ENCODE data around the gene PHLDA2.

The PHLDA2 gene

GRCh38 chr11:2929950-2930703, 907 bp upstream of the PHLDA2 start:
- peak overlapping the region; percentile 27 for H2AK5ac ChIP-seq (ENCODE audit: low read length)
- no peak overlapping the region for H3K4ac ChIP-seq (ENCODE audit: low read depth, low read length)
- peak; percentile 22 to 53 for DNase-seq
- peak overlapping the region; percentile 12 for H3K27ac ChIP-seq (ENCODE audit: low read depth, low read length)
- peak overlapping the region; percentile 84 for H2BK12ac ChIP-seq (ENCODE audit: low read length)
- no peak overlapping the region for H3K4me3 ChIP-seq (ENCODE audit: low read depth, low read length)
- peak overlapping the region; percentile 31 for H4K91ac ChIP-seq (ENCODE audit: low read depth, low read length)
- H3K23ac ChIP-seq (ENCODE audit: low read length), result no peak overlapping the region
- H3K9me3 ChIP-seq (ENCODE audit: insufficient read depth, low read depth, low read length), result peaks cover 14% of the 10 kb centered on the region
- peak overlapping the region; percentile 64 for H4K12ac ChIP-seq (ENCODE audit: low read depth, low read length)
- peak overlapping the region; percentile 24 for H3K14ac ChIP-seq (ENCODE audit: low read length)
- peaks cover 15 to 29% of the 10 kb centered on the region in 2 experiments for H3K4me1 ChIP-seq (ENCODE audit: control insufficient read depth in 1 of 2, insufficient read depth in 2 of 2, low read length in 2 of 2)
- peaks cover 36% of the 10 kb centered on the region for H3K27me3 ChIP-seq (ENCODE audit: insufficient read depth, low read length)
- H2AFZ ChIP-seq (ENCODE audit: insufficient read depth, low read length, poor library complexity), result peak overlapping the region; percentile 8
- no CpG with 5 or more reads among the region's 47 CpGs for WGBS (ENCODE audit: extremely low coverage, insufficient coverage, insufficient read length)
- no peaks in the 10 kb centered on the region for H3K36me3 ChIP-seq (ENCODE audit: control insufficient read depth in 1 of 2, insufficient read depth in 2 of 2, low read length in 2 of 2)
- no peak overlapping the region for H2BK5ac ChIP-seq (ENCODE audit: low read depth, low read length, poor library complexity)
- peak overlapping the region; percentile 23 for H2BK120ac ChIP-seq (ENCODE audit: insufficient read depth, low read length, poor library complexity)
- H4K8ac ChIP-seq (ENCODE audit: low read depth, low read length), result peak overlapping the region; percentile 74
- peak overlapping the region; percentile 48 for H3K18ac ChIP-seq (ENCODE audit: low read length)
- no peak overlapping the region for H3K9ac ChIP-seq (ENCODE audit: low read length)
- peaks cover 5% of the 10 kb centered on the region for H3K79me1 ChIP-seq (ENCODE audit: low read length)
- H3K4me2 ChIP-seq (ENCODE audit: low read length), result peak overlapping the region; percentile 60
- no peaks in the 10 kb centered on the region for H3K79me2 ChIP-seq (ENCODE audit: control insufficient read depth, insufficient read depth, low read length, poor library complexity)

GRCh38 chr11:2929531-2929949, 320 bp upstream of the PHLDA2 start:
- Histone ChIP-seq H3K4ac (ENCODE audit: low read depth, low read length) (no peak overlapping the region), H3K27me3 (ENCODE audit: insufficient read depth, low read length) (peaks cover 36% of the 10 kb centered on the region), H2BK120ac (ENCODE audit: insufficient read depth, low read length, poor library complexity) (peak overlapping the region; percentile 23), H2AK5ac (ENCODE audit: low read length) (no peak overlapping the region), H3K18ac (ENCODE audit: low read length) (peak overlapping the region; percentile 48), H2BK5ac (ENCODE audit: low read depth, low read length, poor library complexity) (no peak overlapping the region), H3K4me2 (ENCODE audit: low read length) (peak overlapping the region; percentile 60), H3K4me3 (ENCODE audit: low read depth, low read length) (no peak overlapping the region), H3K9ac (ENCODE audit: low read length) (no peak overlapping the region), H2BK12ac (ENCODE audit: low read length) (peak overlapping the region; percentile 84), H3K27ac (ENCODE audit: low read depth, low read length) (no peak overlapping the region), H2AFZ (ENCODE audit: insufficient read depth, low read length, poor library complexity) (no peak overlapping the region), H3K14ac (ENCODE audit: low read length) (peak overlapping the region; percentile 13), H4K8ac (ENCODE audit: low read depth, low read length) (peak overlapping the region; percentile 74), H3K79me1 (ENCODE audit: low read length) (peaks cover 5% of the 10 kb centered on the region), H3K4me1 (ENCODE audit: control insufficient read depth in 1 of 2, insufficient read depth in 2 of 2, low read length in 2 of 2) (peaks cover 15 to 29% of the 10 kb centered on the region in 2 experiments), H3K23ac (ENCODE audit: low read length) (no peak overlapping the region), H3K9me3 (ENCODE audit: insufficient read depth, low read depth, low read length) (peaks cover 14% of the 10 kb centered on the region), H4K12ac (ENCODE audit: low read depth, low read length) (no peak overlapping the region), H4K91ac (ENCODE audit: low read depth, low read length) (peak overlapping the region; percentile 31), H3K36me3 (ENCODE audit: control insufficient read depth in 1 of 2, insufficient read depth in 2 of 2, low read length in 2 of 2) (no peaks in the 10 kb centered on the region), H3K79me2 (ENCODE audit: control insufficient read depth, insufficient read depth, low read length, poor library complexity) (no peaks in the 10 kb centered on the region)
- peak; percentile 66 to 73 for DNase-seq
- WGBS (ENCODE audit: extremely low coverage, insufficient coverage, insufficient read length), result no CpG with 5 or more reads among the region's 48 CpGs

- Histone ChIP-seq H4K12ac (ENCODE audit: low read depth, low read length) (no peak overlapping the region), H2AK5ac (ENCODE audit: low read length) (no peak overlapping the region), H3K4me1 (ENCODE audit: control insufficient read depth in 1 of 2, insufficient read depth in 2 of 2, low read length in 2 of 2) (peaks cover 15 to 22% of the 10 kb centered on the region in 2 experiments), H2BK120ac (ENCODE audit: insufficient read depth, low read length, poor library complexity) (no peak overlapping the region), H3K4me2 (ENCODE audit: low read length) (peak overlapping the region; percentile 58), H2BK12ac (ENCODE audit: low read length) (no peak overlapping the region), H3K79me1 (ENCODE audit: low read length) (peaks cover 5% of the 10 kb centered on the region), H3K36me3 (ENCODE audit: control insufficient read depth in 1 of 2, insufficient read depth in 2 of 2, low read length in 2 of 2) (no peaks in the 10 kb centered on the region), H3K27ac (ENCODE audit: low read depth, low read length) (no peak overlapping the region), H3K14ac (ENCODE audit: low read length) (no peak overlapping the region), H3K4ac (ENCODE audit: low read depth, low read length) (no peak overlapping the region), H3K27me3 (ENCODE audit: insufficient read depth, low read length) (peaks cover 36% of the 10 kb centered on the region), H4K91ac (ENCODE audit: low read depth, low read length) (no peak overlapping the region), H4K8ac (ENCODE audit: low read depth, low read length) (no peak overlapping the region), H3K18ac (ENCODE audit: low read length) (no peak overlapping the region), H3K79me2 (ENCODE audit: control insufficient read depth, insufficient read depth, low read length, poor library complexity) (no peaks in the 10 kb centered on the region), H3K4me3 (ENCODE audit: low read depth, low read length) (peak overlapping the region; percentile 68), H2AFZ (ENCODE audit: insufficient read depth, low read length, poor library complexity) (no peak overlapping the region), H3K23ac (ENCODE audit: low read length) (no peak overlapping the region), H3K9me3 (ENCODE audit: insufficient read depth, low read depth, low read length) (peaks cover 14% of the 10 kb centered on the region), H2BK5ac (ENCODE audit: low read depth, low read length, poor library complexity) (no peak overlapping the region), H3K9ac (ENCODE audit: low read length) (no peak overlapping the region)
- peak in 1 of 2 donors; percentile 37 for DNase-seq
- WGBS (ENCODE audit: extremely low coverage, insufficient coverage, insufficient read length), result no CpG with 5 or more reads among the region's 25 CpGs
Observed at GRCh38 chr11:2927851-2928604, 1.2 kb downstream of the PHLDA2 start.

GRCh38 chr11:2927121-2927800, 2.0 kb downstream of the PHLDA2 start:
- peaks cover 13% of the 10 kb centered on the region for H3K9me3 ChIP-seq (ENCODE audit: insufficient read depth, low read depth, low read length)
- no peak overlapping the region for H2BK120ac ChIP-seq (ENCODE audit: insufficient read depth, low read length, poor library complexity)
- no CpG with 5 or more reads among the region's 12 CpGs for WGBS (ENCODE audit: extremely low coverage, insufficient coverage, insufficient read length)
- H2BK5ac ChIP-seq (ENCODE audit: low read depth, low read length, poor library complexity), result no peak overlapping the region
- no peak overlapping the region for H3K4ac ChIP-seq (ENCODE audit: low read depth, low read length)
- peaks cover 15 to 21% of the 10 kb centered on the region in 2 experiments for H3K4me1 ChIP-seq (ENCODE audit: control insufficient read depth in 1 of 2, insufficient read depth in 2 of 2, low read length in 2 of 2)
- H3K27ac ChIP-seq (ENCODE audit: low read depth, low read length), result no peak overlapping the region
- no peak overlapping the region for H3K4me3 ChIP-seq (ENCODE audit: low read depth, low read length)
- H3K18ac ChIP-seq (ENCODE audit: low read length), result no peak overlapping the region
- H3K27me3 ChIP-seq (ENCODE audit: insufficient read depth, low read length), result peaks cover 36% of the 10 kb centered on the region
- no peak overlapping the region for H2AK5ac ChIP-seq (ENCODE audit: low read length)
- H3K79me2 ChIP-seq (ENCODE audit: control insufficient read depth, insufficient read depth, low read length, poor library complexity), result no peaks in the 10 kb centered on the region
- no peaks in the 10 kb centered on the region for H3K36me3 ChIP-seq (ENCODE audit: control insufficient read depth in 1 of 2, insufficient read depth in 2 of 2, low read length in 2 of 2)
- H2AFZ ChIP-seq (ENCODE audit: insufficient read depth, low read length, poor library complexity), result no peak overlapping the region
- no peak overlapping the region for H4K8ac ChIP-seq (ENCODE audit: low read depth, low read length)
- DNase-seq, result peak; percentile 51 to 57
- no peak overlapping the region for H3K9ac ChIP-seq (ENCODE audit: low read length)
- no peak overlapping the region for H2BK12ac ChIP-seq (ENCODE audit: low read length)
- no peak overlapping the region for H4K91ac ChIP-seq (ENCODE audit: low read depth, low read length)
- H3K4me2 ChIP-seq (ENCODE audit: low read length), result no peak overlapping the region
- no peak overlapping the region for H3K23ac ChIP-seq (ENCODE audit: low read length)
- H4K12ac ChIP-seq (ENCODE audit: low read depth, low read length), result no peak overlapping the region
- H3K14ac ChIP-seq (ENCODE audit: low read length), result no peak overlapping the region
- peaks cover 5% of the 10 kb centered on the region for H3K79me1 ChIP-seq (ENCODE audit: low read length)
